Endodermal cell (in vitro differentiated cells): ENCODE data around the gene POLE. TPM values are rescaled to one million over a fixed set of nuclear protein-coding genes. Genes with fewer than 3 reads are reported as not detected.

ENCODE experiments used
- DNase-seq: peaks from one replicate; pipeline ENCODE4 v3.0.0-alpha.2; 2017
- H3K27ac ChIP-seq: 2 replicates; pipeline ENCODE4 v1.5.1; 2013; ENCODE audit warnings: mild to moderate bottlenecking, low read depth, low read length, moderate library complexity
- H3K27me3 ChIP-seq: 2 replicates; pipeline ENCODE4 v1.6.1; 2013; ENCODE audit warnings: mild to moderate bottlenecking, low read length, moderate library complexity; ENCODE audit not compliant: insufficient read depth, control insufficient read depth, poor library complexity, severe bottlenecking
- H3K36me3 ChIP-seq: 2 replicates; pipeline ENCODE4 v1.7.0; 2013; ENCODE audit warnings: mild to moderate bottlenecking, low read length, moderate library complexity; ENCODE audit not compliant: control insufficient read depth, insufficient read depth
- H3K4me1 ChIP-seq: one replicate; pipeline ENCODE4 v1.7.0; 2013; ENCODE audit warnings: low read length; ENCODE audit not compliant: control insufficient read depth, insufficient read depth
- H3K4me3 ChIP-seq: 2 replicates; pipeline ENCODE4 v1.5.1; 2013; ENCODE audit warnings: mild to moderate bottlenecking, low read length, moderate library complexity
- H3K9ac ChIP-seq: 2 replicates; pipeline ENCODE4 v1.6.1; 2013; ENCODE audit warnings: mild to moderate bottlenecking, low read length, moderate library complexity; ENCODE audit not compliant: poor library complexity, severe bottlenecking; ENCODE audit errors: extremely low read depth
- H3K9me3 ChIP-seq: 2 replicates; pipeline ENCODE4 v1.6.1; 2013; ENCODE audit warnings: mild to moderate bottlenecking, low read length, moderate library complexity; ENCODE audit not compliant: control insufficient read depth
- H3K27ac Mint-ChIP-seq: 2 replicates; pipeline ENCODE4 v1.8.0; 2020; ENCODE audit warnings: mixed read lengths
- H3K27me3 Mint-ChIP-seq: 2 replicates; pipeline ENCODE4 v1.8.0; 2021; ENCODE audit warnings: mild to moderate bottlenecking, mixed read lengths; ENCODE audit not compliant: insufficient read depth
- H3K36me3 Mint-ChIP-seq: 2 replicates; pipeline ENCODE4 v1.8.0; 2020; ENCODE audit warnings: low read depth, mixed read lengths
- H3K4me1 Mint-ChIP-seq: 2 replicates; pipeline ENCODE4 v1.8.0; 2020; ENCODE audit warnings: mixed read lengths
- H3K4me3 Mint-ChIP-seq: 2 replicates; pipeline ENCODE4 v1.8.0; 2020; ENCODE audit warnings: mild to moderate bottlenecking, moderate library complexity, mixed read lengths
- H3K9me3 Mint-ChIP-seq: 2 replicates; pipeline ENCODE4 v1.8.0; 2020; ENCODE audit warnings: mild to moderate bottlenecking, mixed read lengths
- WGBS, 2 experiments: methylation state at CpG; one replicate each; pipeline versions ENCODE4 v1.1.5 to v1.1.7; 2013; ENCODE audit warnings: missing lambda C conversion rate in 2 of 2, mixed read lengths in 1 of 2; ENCODE audit not compliant: insufficient coverage in 1 of 2, insufficient read length in 1 of 2; 5-methylcytosine and 5-hydroxymethylcytosine counted together
- total RNA-seq, 2 donors: library from RNA; stranded (reverse); fragmentation: NEBNext Ultra II Directional in 1 of 2; extraction: Animal tissue kit (Norgen Biotek cat#: 25700) in 1 of 2; gene quantifications; 2 replicates in 1 of 2; 3 replicates in 1 of 2; pipeline ENCODE4 v1.2.1, GENCODE V29; 2021
- TF ChIP-seq, protein P1 (sequence below): fragments of 200-600 bp; sonication (generic); conservative IDR thresholded peaks from 2 replicates; pipeline ENCODE4 v1.5.0; 2021; ENCODE audit warnings: antibody characterized with exemption, mild to moderate bottlenecking

POLE gene
- total RNA-seq, 2 donors from 2014 or later = 165 to 212 TPM

DNA sequence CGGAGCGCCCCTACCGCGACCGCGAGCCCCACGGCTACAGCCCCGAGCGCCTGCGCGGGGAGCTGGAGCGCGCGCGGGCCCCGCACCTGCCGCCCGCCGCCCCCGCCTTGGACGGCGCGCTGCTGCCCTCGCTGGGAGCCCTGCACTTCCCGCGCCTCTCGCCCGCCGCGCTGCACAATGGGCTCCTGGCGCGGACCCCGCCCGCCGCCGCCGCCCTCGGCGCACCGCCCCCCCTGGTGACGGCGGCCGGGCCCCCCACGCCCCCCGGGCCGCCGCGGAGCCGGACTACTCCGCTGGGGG lies 103.8 kb downstream of the POLE start:
- TF ChIP-seq, protein P1, sequence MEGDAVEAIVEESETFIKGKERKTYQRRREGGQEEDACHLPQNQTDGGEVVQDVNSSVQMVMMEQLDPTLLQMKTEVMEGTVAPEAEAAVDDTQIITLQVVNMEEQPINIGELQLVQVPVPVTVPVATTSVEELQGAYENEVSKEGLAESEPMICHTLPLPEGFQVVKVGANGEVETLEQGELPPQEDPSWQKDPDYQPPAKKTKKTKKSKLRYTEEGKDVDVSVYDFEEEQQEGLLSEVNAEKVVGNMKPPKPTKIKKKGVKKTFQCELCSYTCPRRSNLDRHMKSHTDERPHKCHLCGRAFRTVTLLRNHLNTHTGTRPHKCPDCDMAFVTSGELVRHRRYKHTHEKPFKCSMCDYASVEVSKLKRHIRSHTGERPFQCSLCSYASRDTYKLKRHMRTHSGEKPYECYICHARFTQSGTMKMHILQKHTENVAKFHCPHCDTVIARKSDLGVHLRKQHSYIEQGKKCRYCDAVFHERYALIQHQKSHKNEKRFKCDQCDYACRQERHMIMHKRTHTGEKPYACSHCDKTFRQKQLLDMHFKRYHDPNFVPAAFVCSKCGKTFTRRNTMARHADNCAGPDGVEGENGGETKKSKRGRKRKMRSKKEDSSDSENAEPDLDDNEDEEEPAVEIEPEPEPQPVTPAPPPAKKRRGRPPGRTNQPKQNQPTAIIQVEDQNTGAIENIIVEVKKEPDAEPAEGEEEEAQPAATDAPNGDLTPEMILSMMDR = no peak
- Histone ChIP-seq H3K4me3 (no peak overlapping the region), H3K9me3 (no peaks in the 10 kb centered on the region), H3K27me3 (peaks cover 73% of the 10 kb centered on the region), H3K4me1 (no peaks in the 10 kb centered on the region), H3K27ac (no peak overlapping the region), H3K36me3 (peaks cover under 1% of the 10 kb centered on the region), H3K9ac (no peak overlapping the region)
- Mint-ChIP-seq H3K9me3 (no peaks in the 10 kb centered on the region), H3K27ac (no peak overlapping the region), H3K4me3 (peak overlapping the region; percentile 37), H3K36me3 (peaks cover 25% of the 10 kb centered on the region), H3K4me1 (peaks cover 3% of the 10 kb centered on the region), H3K27me3 (peaks cover 66% of the 10 kb centered on the region)
- WGBS, 2 experiments = 2% methylated on average over 50 of the region's 50 CpGs; no CpG with 5 or more reads in 1 of the 2 experiments
- no peak for DNase-seq

DNA sequence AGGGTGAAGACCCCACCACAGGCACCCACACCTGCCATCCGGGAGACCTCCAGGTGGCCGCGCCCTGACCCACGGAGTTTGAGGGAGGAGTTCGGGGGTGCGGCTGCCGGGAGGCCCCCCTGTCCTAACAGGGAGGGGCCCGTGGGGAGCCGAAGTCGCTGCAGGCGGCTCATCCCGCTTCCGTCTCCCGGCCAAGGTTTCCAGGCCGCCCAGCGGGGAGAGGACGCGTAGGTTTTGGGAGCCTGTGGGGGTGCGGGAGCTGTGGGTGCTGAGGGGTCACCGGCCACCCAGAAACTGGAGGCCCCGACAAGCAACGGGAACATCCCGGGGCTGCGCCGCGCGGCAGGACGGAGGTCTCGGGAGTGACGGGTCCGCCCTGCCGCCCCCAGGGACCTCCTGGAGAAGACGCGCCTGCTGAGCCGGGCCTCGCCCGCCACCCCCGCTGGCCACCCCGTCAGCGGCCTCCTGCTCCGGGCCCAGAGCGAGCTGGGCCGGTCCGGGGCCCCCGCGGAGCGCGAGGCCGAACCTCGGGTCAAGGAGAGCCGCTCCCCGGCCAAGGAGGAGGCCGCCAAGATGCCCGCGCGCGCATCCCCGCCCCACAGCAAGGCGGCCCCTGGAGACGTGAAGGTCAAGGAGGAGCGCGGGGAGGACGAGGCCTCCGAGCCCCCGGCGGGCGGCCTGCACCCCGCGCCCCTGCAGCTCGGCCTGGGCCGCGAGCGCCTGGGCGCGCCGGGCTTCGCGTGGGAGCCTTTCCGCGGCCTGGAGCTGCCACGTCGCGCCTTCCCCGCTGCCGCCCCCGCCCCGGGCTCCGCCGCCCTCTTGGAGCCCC lies 104.3 kb downstream of the POLE start:
- H3K36me3 ChIP-seq = peaks cover 6% of the 10 kb centered on the region
- no peaks in the 10 kb centered on the region for H3K9me3 ChIP-seq
- peak; percentile 78 for DNase-seq
- Mint-ChIP-seq H3K36me3 (peaks cover 29% of the 10 kb centered on the region), H3K9me3 (no peaks in the 10 kb centered on the region), H3K27me3 (peaks cover 61% of the 10 kb centered on the region), H3K4me1 (peaks cover 3% of the 10 kb centered on the region), H3K4me3 (peak overlapping the region; percentile 31), H3K27ac (no peak overlapping the region)
- TF ChIP-seq, protein P1 = no peak
- H3K27ac ChIP-seq = no peak overlapping the region
- no peaks in the 10 kb centered on the region for H3K4me1 ChIP-seq
- H3K9ac ChIP-seq = no peak overlapping the region
- peaks cover 67% of the 10 kb centered on the region for H3K27me3 ChIP-seq
- H3K4me3 ChIP-seq = no peak overlapping the region
- 9 to 19% methylated on average over 16 to 89 of the region's 89 CpGs for WGBS, 2 experiments

DNA sequence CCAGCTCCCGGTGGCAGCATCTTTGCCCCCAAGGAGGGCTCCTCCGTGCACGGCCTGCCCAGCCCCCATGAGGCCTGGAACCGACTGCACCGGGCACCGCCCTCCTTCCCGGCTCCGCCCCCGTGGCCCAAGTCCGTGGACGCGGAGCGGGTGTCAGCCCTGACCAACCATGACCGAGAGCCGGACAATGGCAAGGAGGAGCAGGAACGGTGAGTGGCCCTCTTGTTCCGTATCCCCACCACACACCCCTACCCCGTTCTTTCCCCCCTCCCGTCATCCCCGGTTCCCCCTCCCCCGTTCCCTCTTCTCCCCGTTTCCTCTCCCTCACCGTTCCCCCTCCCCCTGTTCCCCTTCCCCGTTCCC lies 105.1 kb downstream of the POLE start:
- TF ChIP-seq, protein P1 = no peak
- Histone ChIP-seq H3K9me3 (no peaks in the 10 kb centered on the region), H3K36me3 (peaks cover 9% of the 10 kb centered on the region), H3K9ac (no peak overlapping the region), H3K4me1 (no peaks in the 10 kb centered on the region), H3K27me3 (peaks cover 60% of the 10 kb centered on the region), H3K4me3 (no peak overlapping the region), H3K27ac (no peak overlapping the region)
- Mint-ChIP-seq H3K27ac (no peak overlapping the region), H3K4me3 (peak overlapping the region; percentile 31), H3K27me3 (peaks cover 55% of the 10 kb centered on the region), H3K36me3 (peaks cover 33% of the 10 kb centered on the region), H3K4me1 (peaks cover 3% of the 10 kb centered on the region), H3K9me3 (no peaks in the 10 kb centered on the region)
- WGBS, 2 experiments = 19% methylated on average over 16 of the region's 24 CpGs; no CpG with 5 or more reads in 1 of the 2 experiments
- peak; percentile 83 for DNase-seq
